NCI-H748 (cell line): Measurements from ENCODE around the gene EIF5AL1.
"Not testable (repeated sequence)": the region's sequence is repeated elsewhere in the genome, so short reads cannot be mapped to it uniquely, and the experiment has no call there.

Experiments
- DNase-seq: peaks from one replicate; lab custom pipeline; 2025; ENCODE audit not compliant: unreplicated experiment; lab: John Stamatoyannopoulos, UW

Gene EIF5AL1

DNA sequence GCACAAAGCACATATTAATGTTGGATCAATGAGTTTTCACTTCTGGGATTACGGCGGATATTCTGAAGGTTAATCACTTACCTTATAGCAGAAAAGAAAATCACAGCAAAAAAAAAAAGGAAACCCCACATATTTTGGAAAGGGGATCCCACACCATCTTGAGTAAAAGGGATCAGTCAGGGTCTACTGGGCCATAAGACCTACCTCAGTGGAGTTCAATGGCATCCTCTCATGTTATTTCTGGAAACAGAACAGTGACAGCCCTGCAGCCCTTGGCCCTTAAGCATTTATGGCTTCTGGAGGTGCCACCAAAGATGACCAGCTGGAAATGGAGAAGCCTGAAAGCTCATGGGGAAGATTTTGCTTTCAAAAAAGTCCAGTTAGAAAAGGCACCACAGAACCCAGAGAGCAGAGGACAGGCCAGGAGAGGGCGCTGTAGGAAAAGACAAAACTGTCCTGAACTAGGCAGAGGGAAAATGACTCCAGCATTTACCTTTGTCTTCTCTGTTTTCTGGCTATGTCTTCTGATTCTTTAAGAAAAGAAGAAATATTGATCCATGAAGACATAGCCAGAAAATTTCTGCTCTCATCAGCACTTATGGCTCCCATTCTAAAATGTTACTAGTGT is 2.9 kb upstream of the EIF5AL1 start:
- not testable (repeated sequence) for DNase-seq

DNA sequence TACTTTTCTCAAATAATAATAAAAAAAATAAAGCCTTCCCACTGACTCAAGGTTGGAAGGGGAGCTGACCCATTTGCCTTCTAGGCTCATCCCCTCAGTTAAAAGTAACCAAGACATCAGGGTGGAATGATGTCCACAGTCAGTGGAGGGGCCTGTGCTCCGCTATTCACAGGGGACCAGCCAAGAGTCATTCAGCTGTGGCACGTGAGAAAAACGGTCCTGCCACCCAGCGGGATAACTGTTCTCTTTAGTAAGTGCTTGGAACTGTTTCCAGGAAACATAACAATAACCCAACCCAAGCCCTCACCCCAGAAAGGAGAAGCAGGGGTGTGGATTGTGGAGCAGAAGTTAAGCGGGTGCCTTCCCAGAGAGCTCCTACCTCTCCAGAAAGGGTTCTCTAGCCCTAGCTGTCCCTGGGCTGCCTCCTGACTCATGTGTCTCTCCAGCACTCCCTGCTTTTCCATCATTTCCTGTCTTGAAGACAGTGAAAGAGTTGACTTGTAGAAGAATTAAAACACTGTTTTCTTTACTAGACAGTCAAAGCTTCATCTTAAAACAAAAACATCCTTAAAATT is 2.3 kb upstream of the EIF5AL1 start:
- not testable (repeated sequence) for DNase-seq

DNA sequence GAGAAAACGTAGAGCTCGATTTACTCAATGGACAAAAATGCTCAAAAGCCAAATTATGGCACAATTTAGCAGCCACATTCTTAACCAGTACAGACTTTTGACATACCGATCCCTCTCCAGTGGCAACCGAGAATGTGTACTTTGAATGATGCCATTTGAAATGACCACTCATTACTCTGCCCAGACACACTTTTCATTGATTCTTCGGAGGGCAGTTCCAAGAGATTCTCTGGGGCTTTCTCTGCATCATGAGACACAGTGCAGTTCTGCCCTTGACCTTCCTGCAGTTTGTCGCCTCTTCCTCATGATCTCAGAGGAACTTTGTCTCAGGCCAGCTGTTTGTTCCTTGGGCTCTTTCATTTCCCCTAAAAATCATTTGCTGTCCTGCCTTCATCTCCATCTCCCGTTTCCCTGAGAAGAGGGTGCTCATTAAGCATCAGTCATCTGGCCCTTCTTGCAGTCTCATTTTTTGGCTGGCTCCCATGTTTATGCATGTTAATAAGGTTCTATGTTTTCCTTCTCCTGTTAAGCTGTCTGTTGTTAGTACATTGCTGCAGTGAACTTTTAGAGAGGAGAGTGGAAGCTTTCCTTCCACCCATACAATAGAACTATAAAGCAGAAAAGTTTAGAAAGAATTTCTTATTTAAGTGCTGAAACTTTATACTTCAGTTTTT is 4.3 kb downstream of the EIF5AL1 start:
- DNase-seq = not testable (repeated sequence)

DNA sequence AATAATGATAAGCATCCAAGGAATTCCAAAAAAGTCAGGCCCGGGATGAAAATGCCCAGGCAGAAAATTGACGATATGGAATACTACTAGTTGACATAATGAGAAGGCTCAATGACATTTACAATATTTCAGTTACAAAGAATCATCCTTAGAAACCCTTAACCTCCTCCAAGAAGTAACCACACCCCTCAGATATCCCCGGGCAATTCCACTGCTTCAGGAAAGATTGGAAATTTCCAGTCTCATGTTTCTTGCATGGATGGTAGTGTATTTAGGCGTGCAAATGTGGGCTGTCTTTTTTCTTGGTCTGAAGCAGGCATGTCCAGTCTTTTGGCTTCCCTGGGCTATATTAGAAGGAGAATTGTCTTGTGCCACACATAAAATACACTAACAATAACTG is 5.2 kb downstream of the EIF5AL1 start:
- not testable (repeated sequence) for DNase-seq

DNA sequence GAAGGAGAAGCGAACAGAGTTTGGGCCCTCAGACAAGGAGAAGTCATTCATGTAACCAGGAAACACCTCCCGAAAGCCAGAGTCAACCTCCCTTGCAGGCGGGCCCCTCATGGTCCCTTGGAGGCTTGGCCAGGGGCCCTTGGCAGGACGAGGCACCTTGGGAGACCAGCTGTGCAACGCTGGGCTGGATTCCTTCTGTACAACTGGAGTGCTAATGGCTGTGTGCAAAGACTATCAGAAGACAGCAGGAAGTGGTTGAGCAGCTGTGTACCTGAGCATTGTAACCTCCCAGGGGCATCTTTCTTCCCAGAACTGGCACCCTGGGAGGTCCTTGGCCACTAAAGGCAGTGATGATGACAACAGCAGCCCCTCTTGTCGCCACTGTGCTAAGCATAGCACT is 9.4 kb downstream of the EIF5AL1 start:
- not testable (repeated sequence) for DNase-seq

DNA sequence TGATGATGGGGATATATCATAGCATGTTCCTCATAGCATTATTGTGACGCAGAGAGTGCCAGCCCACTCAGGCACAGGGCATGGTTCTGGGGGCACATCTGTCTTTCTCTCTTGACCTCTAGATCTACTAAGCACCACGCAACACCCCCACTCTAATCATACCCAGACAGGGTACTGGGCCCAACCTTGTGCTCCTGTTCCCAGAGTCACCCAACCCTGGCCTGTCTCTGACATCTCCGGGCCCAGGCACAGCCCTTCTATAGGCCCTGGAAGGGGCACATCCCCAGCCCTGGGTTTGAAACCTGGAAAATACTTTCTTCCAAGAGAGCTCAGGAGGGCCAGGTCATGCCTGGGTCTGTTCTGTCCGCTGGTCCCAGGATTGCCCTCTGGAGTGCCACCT is 10.1 kb downstream of the EIF5AL1 start:
- not testable (repeated sequence) for DNase-seq

DNA sequence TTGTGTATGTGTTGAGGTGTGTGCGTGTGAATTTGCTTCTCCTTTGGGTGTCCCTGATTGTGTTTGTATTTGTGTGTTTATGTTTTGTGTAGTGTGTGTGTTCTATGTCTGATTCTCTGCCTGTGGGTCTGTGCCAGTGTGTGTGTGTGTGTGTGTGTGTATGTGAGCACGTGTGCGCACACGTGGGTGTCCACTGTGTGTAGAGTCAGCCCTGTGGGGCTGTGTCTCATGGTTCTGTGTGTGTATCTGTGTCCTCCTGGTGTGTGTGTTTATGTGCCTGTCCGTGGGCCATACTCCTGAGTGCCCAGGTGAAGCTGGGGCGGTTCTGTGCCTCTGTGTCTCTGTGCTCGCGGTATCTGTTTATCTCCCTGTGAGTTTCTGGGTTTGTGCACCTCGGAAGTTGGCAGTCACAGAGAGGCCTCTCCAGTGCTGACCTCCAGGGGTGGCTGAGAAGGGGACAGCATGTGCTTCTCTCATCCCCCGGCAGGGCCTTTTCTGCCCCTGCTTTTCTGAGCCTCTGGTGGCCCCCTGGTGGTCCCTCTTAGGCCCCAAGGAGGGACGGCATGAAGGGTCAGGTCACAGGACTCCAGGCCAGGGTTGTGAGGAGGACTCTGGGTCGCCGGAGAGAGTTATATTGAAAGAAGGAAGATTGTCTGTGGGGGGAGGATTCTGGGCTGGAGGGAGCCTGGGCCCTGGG is 11.0 kb downstream of the EIF5AL1 start:
- not testable (repeated sequence) for DNase-seq

DNA sequence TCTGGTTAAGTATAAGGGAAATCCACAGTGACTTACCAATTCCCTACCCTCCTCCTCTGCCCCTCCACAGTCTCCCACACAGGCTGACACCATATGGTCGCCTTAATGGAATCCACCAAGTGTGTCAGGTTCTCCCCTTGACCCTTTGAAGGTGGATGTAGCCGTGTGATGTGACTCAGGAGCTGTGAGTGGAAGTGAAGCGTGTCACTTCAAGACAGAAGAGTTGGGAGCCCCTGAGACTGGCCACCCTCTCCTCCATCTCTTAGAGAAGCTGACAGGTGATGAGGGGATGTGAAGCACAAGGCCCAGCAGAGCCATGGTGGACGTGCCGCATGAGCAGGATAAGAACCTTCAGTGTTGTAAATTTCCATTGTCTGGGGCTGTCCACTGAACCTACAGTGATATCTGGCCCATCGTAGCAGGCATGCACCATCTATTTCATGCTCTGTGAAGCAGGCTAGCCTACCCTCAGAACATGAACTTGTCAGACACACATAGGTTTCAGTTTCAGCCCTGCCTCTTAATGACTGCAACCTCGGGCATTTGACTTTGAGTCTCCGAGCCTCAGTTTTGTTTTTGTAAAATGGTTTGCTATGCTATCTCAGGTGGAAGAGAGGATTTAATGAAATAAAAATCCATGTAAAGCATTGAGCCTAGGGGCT is 12.8 kb downstream of the EIF5AL1 start:
- not testable (repeated sequence) for DNase-seq

DNA sequence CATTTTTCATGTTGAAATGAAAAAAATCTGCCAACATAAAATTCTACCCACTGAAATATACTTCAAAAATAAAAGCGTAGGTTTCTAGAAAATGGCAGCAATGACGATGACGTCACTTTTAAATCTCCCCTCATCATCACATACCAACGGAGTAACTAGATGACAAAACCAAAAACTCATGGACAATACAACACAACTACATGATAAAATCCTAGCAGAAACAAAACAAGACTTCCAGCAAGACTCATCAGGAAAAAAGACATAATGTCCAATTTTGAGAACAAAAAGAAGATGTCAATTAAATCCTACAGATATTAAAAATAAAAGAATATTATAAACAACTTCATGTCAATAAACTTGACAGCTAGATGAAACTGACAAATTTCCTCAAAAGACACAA is 15.9 kb downstream of the EIF5AL1 start:
- not testable (repeated sequence) for DNase-seq

DNA sequence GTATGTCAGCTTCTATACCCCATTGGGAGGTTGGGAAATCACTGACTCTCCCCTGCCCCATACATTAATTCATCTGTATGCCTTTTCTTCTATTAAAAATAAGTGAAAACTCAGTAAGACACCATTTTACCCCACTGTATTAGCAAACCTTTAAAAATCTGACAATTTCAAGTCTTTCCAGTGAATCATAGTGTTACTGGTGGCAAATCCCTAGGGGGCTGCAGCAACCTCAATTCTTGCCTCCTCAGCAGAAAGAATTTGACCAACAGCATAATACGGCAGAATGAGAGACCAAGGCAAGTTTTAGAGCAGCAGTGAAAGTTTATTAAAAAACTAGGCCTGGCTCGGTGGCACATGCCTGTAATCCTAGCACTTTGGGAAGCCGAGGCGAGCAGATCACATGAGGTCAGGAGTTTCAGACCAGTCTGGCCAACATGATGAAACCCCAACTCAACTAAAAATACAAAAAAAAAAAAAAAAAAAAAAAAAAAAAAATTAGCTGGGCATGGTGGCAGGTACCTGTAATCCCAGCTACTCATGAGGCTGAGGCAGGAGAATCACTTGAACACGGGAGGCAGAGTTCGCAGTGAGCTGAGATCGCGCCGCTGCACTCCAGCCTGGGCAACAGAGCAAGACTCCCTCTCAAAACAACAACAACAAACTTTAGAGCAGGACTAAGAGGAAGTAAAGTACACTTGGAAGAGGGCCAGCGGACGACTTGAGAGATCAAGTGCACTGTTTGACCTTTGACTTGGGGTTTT is 21.0 kb downstream of the EIF5AL1 start:
- not testable (repeated sequence) for DNase-seq

DNA sequence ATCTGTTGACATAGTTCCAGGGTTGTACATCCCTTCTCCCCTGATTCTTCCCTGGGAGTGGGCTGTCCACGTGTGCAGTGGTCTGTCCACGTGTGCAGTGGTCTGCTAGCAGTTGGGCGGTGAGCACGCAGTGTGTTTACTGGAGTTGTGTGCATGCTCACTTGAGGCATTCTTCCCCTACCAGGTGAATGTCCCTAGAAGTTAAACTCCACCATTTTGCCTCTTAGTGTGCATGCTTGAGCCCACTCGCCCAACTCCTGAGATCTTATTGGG is 21.5 kb downstream of the EIF5AL1 start:
- DNase-seq = not testable (repeated sequence)

DNA sequence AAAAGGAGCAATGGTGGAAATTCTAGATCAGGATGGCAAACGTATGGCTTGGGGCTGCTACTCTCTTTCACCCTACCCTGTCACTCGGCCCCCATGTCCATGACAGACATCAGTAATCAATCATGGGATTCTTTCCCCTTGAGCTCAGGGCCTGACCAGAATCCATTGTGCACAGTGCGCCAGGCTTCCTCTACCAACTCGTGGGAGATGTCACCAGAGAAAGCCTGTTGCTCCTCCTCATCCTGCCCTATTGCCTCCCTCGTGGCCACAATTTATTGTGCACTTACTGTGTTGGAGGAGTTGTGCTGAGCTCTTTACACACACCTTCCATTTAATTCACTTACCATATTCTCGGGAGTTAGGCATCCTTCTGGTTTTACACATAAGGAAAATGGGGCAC is 26.0 kb downstream of the EIF5AL1 start:
- DNase-seq = not testable (repeated sequence)

DNA sequence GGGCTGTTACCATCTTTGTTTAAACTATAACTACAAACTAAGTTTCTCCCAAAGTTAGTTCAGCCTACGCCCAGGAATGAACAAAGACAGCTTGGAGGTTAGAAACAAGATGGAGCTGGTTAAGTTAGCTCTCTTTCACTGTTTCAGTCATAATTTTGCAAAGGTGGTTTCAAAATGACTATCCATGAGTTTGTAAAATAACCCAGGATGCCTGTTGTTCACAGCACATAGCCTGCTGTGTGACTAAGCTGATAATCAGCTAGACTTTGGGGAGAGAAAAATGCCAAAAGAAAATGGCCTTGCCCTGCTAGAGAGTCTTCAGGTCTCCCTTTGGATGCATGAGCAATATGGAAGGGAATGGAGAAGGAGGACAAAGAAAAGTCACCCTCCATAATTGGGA is 28.6 kb downstream of the EIF5AL1 start:
- not testable (repeated sequence) for DNase-seq

DNA sequence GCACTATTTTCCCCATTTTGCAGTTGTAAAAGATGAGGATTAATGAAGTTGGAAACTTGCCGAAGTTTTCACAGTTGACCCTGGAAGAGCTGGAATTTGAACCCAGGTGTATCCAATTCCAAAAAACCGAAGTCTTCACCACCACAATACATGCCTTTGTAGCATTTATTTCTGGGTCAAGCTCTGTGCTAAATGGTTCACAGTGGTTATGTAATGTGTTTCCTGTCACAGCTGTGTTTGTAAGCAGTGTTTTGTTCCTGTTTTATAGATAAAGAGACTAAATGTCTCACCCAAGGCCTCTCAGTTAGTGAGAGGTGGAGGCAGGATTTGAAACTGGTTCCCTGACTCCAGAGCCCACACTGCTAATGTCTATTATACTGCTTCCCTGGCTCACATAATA is 30.3 kb downstream of the EIF5AL1 start:
- DNase-seq = no peak

DNA sequence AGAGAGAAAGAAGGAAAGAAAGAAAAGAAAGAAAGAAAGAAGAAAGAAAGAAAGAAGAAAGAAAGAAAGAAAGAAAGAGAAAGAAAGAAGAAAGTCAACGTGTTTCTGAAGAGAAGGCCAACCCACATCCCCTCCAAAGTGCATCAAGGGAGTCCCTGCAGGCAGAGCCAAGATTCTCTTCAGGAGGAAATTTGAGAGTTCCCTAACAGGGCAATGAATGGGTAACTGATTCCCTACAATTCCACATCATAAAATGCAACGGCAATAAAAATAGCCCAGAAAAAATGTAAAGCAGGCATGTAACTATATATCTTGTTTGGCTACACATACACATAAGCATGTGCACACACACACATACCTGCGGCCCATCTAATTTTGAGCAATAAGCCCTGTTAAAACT is 32.1 kb downstream of the EIF5AL1 start:
- not testable (repeated sequence) for DNase-seq

DNA sequence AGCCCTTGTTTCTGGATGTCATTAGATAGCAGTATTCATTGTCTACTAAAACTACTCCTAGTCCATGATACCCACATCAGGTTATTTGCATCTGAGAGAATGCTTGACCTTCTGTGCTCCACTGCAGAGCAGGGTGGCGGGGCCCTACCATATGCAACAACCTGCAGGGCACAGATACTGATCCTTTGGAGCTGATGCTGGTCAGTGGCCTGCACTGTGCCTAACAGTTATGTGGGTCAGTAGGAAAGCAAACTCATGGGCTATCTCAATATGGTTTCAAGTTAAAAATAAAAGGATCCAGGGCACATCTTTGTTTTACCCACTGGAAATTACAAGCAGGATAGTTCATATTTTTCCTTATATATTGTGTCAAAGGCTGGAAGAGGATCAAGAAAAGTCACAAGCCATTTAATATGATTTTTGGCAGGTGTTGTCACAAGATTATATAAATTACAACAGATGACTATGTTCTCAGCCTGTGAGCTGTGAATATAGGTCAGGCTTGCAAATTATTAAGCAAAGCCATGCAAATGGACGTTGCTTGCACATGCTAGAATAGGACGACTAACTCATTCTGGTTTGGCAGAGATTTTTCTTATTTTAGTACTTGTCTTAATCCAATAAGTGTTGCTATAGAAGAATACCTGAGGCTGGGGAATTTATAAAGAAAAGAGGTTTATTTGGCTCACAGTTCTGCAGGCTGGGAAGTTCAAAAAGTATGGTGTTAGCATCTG is 32.8 kb downstream of the EIF5AL1 start:
- not testable (repeated sequence) for DNase-seq

DNA sequence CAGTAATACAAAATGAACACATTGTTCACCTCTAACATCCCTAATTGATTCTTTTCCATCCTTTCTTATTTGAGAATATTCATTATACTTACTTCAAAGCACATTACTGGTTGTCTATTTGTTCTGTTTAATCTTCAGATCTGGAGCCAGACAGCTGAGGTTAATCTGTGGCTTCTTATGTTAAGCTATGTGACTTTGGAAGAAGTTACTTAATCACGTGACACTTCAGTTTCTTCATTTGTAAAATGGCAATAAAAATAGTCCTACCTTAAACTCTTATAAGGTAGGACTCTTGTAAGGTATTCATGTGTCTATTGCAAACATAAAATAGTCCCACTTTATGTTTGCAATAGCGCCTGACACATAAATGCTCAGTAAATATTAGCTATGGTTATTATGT is 34.8 kb downstream of the EIF5AL1 start:
- not testable (repeated sequence) for DNase-seq

DNA sequence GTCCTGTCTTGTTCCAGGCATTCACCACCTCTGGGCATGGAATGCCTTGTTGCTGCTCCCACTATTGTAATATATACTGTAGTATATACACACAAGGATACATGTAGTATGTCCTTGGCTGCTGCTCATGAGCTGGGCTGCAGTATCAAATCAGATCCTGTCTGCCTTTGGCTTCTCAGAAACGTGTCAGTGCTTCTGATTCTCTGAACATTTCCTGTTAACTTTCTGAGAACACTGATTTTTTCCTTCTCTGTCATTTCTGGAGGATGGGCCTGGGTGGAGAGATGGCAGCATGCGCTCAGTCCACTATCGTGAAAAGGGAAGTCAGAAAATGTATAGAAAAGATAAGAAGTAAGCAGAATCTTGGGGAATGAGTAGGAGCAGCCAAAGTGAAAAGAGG is 35.6 kb downstream of the EIF5AL1 start:
- DNase-seq = no peak

DNA sequence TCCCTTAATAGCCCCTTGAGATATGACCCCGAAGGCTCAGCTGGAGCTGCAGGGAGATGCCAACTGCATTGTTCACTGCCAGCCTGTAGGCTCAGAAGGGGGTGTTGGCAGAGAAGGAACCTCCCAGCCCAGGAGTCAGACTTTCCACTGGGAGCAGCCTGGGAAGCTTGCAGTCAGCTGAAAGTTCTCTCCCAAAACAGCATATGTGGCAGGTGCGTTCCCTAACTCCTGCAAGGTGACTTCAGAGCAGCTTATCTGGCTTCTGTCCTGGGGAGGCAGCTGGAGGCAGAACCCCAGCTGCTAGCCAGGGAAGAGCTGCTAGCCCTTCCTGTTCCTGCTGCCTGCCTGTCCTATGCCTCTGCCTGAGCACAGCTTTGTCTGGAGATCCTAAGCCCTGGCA is 39.8 kb downstream of the EIF5AL1 start:
- DNase-seq = no peak
